NCI-H2196 treated with DMSO at 0.1 percent for 48 hours (cell line): Measurements from ENCODE around the gene PTK6.

ENCODE experiments used
- DNase-seq: peaks from one replicate; lab custom pipeline; 2025; ENCODE audit not compliant: unreplicated experiment; lab: John Stamatoyannopoulos, UW

Gene PTK6

GRCh38 chr20:63570281-63571086, 33.3 kb upstream of the PTK6 start:
- DNase-seq: no peak

- no peak for DNase-seq
Measured at GRCh38 chr20:63568986-63569949, 32.1 kb upstream of the PTK6 start.

- DNase-seq: no peak
Measured at GRCh38 chr20:63568170-63568981, 31.2 kb upstream of the PTK6 start.

GRCh38 chr20:63567386-63568169, 30.4 kb upstream of the PTK6 start:
- no peak for DNase-seq

- DNase-seq: no peak
Measured at GRCh38 chr20:63567136-63567385, 29.9 kb upstream of the PTK6 start.

- DNase-seq: no peak
Measured at GRCh38 chr20:63566395-63567135, 29.4 kb upstream of the PTK6 start.

GRCh38 chr20:63565699-63566335, 28.6 kb upstream of the PTK6 start:
- DNase-seq: no peak

GRCh38 chr20:63565021-63565698, 28.0 kb upstream of the PTK6 start:
- DNase-seq: no peak

- DNase-seq: no peak
Measured at GRCh38 chr20:63564036-63564810, 27.0 kb upstream of the PTK6 start.

- DNase-seq: no peak
Measured at GRCh38 chr20:63563225-63563935, 26.2 kb upstream of the PTK6 start.

GRCh38 chr20:63562461-63563224, 25.5 kb upstream of the PTK6 start:
- no peak for DNase-seq

- DNase-seq: no peak
Measured at GRCh38 chr20:63561624-63562396, 24.6 kb upstream of the PTK6 start.

GRCh38 chr20:63560856-63561609, 23.9 kb upstream of the PTK6 start:
- DNase-seq: no peak

- no peak for DNase-seq
Measured at GRCh38 chr20:63560333-63560805, 23.2 kb upstream of the PTK6 start.
